Mesenchymal stem cell (in vitro differentiated cells and primary cell): Measurements from ENCODE around the gene MYL12A.
"Not testable (repeated sequence)": the region's sequence is repeated elsewhere in the genome, so short reads cannot be mapped to it uniquely, and the experiment has no call there.

ENCODE experiments used
- DNase-seq: peaks from one replicate; pipeline ENCODE4 v3.0.0-alpha.2; 2013
- H2AFZ ChIP-seq: one replicate; pipeline ENCODE4 v1.6.1; 2013; ENCODE audit warnings: low read depth, mild to moderate bottlenecking, control low read depth, inconsistent platforms, low read length, moderate library complexity
- H2AK5ac ChIP-seq: 2 replicates; pipeline ENCODE4 v1.6.1; 2013; ENCODE audit warnings: low read length, moderate library complexity, mild to moderate bottlenecking, inconsistent platforms; ENCODE audit not compliant: severe bottlenecking
- H2BK120ac ChIP-seq: one replicate; pipeline ENCODE4 v1.6.1; 2013; ENCODE audit warnings: low read depth, mild to moderate bottlenecking, inconsistent platforms, low read length, moderate library complexity
- H2BK12ac ChIP-seq, 2 experiments: one replicate each; pipeline ENCODE4 v1.6.1; 2013; ENCODE audit warnings: inconsistent platforms in 2 of 2, low read length in 2 of 2, mild to moderate bottlenecking in 2 of 2, moderate library complexity in 2 of 2, control low read depth in 1 of 2
- H2BK15ac ChIP-seq: one replicate; pipeline ENCODE4 v1.6.1; 2013; ENCODE audit warnings: mild to moderate bottlenecking, low read depth, inconsistent platforms; ENCODE audit not compliant: poor library complexity, severe bottlenecking
- H2BK5ac ChIP-seq: 2 replicates; pipeline ENCODE4 v1.6.1; 2013; ENCODE audit warnings: low read depth, mild to moderate bottlenecking, low read length, control low read depth, inconsistent platforms; ENCODE audit not compliant: poor library complexity, severe bottlenecking
- H3K14ac ChIP-seq, 2 experiments: one replicate each; pipeline ENCODE4 v1.6.1; 2013; ENCODE audit warnings: inconsistent platforms in 2 of 2, low read length in 2 of 2, control low read depth in 1 of 2, mild to moderate bottlenecking in 1 of 2, moderate library complexity in 1 of 2
- H3K18ac ChIP-seq, 2 experiments: one replicate each; pipeline ENCODE4 v1.6.1; 2013; ENCODE audit warnings: inconsistent platforms in 2 of 2, low read length in 2 of 2, control low read depth in 1 of 2, low read depth in 1 of 2, mild to moderate bottlenecking in 1 of 2
- H3K23ac ChIP-seq, 2 experiments: one replicate each; pipeline ENCODE4 v1.6.1; 2013; ENCODE audit warnings: inconsistent platforms in 2 of 2, low read length in 2 of 2, mild to moderate bottlenecking in 2 of 2, moderate library complexity in 2 of 2, control low read depth in 1 of 2
- H3K27ac ChIP-seq: 2 replicates; pipeline ENCODE4 v1.5.1; 2013; ENCODE audit warnings: mild to moderate bottlenecking, moderate library complexity, low read length, control low read depth, inconsistent platforms; ENCODE audit not compliant: poor library complexity, severe bottlenecking
- H3K27me3 ChIP-seq, 2 experiments: 2 replicates each; pipeline versions ENCODE4 v1.6.1 to v1.7.0; 2013; ENCODE audit warnings: low read length in 2 of 2, mild to moderate bottlenecking in 2 of 2, moderate library complexity in 2 of 2, control low read depth in 1 of 2, inconsistent platforms in 1 of 2; ENCODE audit not compliant: control insufficient read depth in 1 of 2, insufficient read depth in 1 of 2
- H3K36me3 ChIP-seq, 2 experiments: 2 replicates each; pipeline versions ENCODE4 v1.6.1 to v1.7.0; 2013; ENCODE audit warnings: low read length in 2 of 2, control low read depth in 1 of 2, inconsistent platforms in 1 of 2, low read depth in 1 of 2, mild to moderate bottlenecking in 1 of 2; ENCODE audit not compliant: insufficient read depth in 2 of 2, control insufficient read depth in 1 of 2
- H3K4ac ChIP-seq, 2 experiments: one replicate each; pipeline ENCODE4 v1.6.1; 2013; ENCODE audit warnings: inconsistent platforms in 2 of 2, low read length in 2 of 2, mild to moderate bottlenecking in 2 of 2, moderate library complexity in 2 of 2, control low read depth in 1 of 2, low read depth in 1 of 2
- H3K4me1 ChIP-seq: 2 replicates; pipeline ENCODE4 v1.6.1; 2013; ENCODE audit warnings: low read depth, low read length, control low read depth; ENCODE audit not compliant: control insufficient read depth, insufficient read depth
- H3K4me2 ChIP-seq: 2 replicates; pipeline ENCODE4 v1.6.1; 2013; ENCODE audit warnings: low read length, mild to moderate bottlenecking, inconsistent platforms; ENCODE audit not compliant: poor library complexity, severe bottlenecking
- H3K4me3 ChIP-seq, 2 experiments: 2 replicates each; pipeline versions ENCODE4 v1.5.1 to v1.7.0; 2013; ENCODE audit warnings: low read length in 2 of 2, mild to moderate bottlenecking in 2 of 2, control low read depth in 1 of 2, low read depth in 1 of 2; ENCODE audit not compliant: insufficient read depth in 1 of 2
- H3K79me1 ChIP-seq: replicated peaks from 2 replicates; pipeline ENCODE4 v1.6.1; 2013; ENCODE audit warnings: mild to moderate bottlenecking, control low read depth, low read length, inconsistent platforms; ENCODE audit not compliant: poor library complexity, severe bottlenecking
- H3K9ac ChIP-seq: 2 replicates; pipeline ENCODE4 v1.7.0; 2013; ENCODE audit warnings: mild to moderate bottlenecking, low read length, moderate library complexity
- H3K9me3 ChIP-seq: 2 replicates; pipeline ENCODE4 v1.7.0; 2013; ENCODE audit warnings: mild to moderate bottlenecking, low read length; ENCODE audit not compliant: control insufficient read depth
- H4K8ac ChIP-seq: one replicate; pipeline ENCODE4 v1.6.1; 2013; ENCODE audit warnings: inconsistent platforms, mild to moderate bottlenecking, low read length, moderate library complexity
- H4K91ac ChIP-seq: one replicate; pipeline ENCODE4 v1.6.1; 2013; ENCODE audit warnings: mild to moderate bottlenecking, low read length, inconsistent platforms
- WGBS: methylation state at CpG from one replicate; pipeline ENCODE4 v1.1.7; 2013; ENCODE audit warnings: mixed read lengths; 5-methylcytosine and 5-hydroxymethylcytosine counted together

MYL12A gene

DNA sequence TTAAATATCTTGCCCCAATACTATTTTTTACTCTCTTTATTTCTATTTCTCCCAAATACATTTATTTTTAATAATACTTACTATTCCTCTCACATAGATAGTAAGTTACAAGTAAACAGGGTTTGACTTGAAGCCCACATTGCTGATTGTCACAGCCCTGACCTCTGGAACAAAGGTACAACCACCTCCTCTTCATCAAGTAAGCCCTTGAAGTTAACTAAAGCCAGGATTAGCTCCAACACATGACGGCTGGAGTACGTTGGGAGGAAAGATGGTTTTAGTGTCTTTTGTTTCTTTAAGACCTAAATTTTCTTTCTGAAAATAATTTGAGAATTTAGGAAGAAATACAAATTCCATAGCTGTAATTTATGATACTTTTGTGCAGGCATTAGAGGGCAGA is 28.8 kb upstream of the MYL12A start:
- Histone ChIP-seq H2BK120ac (no peak overlapping the region), H2AFZ (no peak overlapping the region), H3K4me1 (no peaks in the 10 kb centered on the region), H3K9me3 (no peaks in the 10 kb centered on the region), H3K36me3 (no peaks in the 10 kb centered on the region), H3K27ac (no peak overlapping the region), H2BK12ac (no peak overlapping the region), H2AK5ac (no peak overlapping the region), H3K18ac (no peak overlapping the region), H3K14ac (no peak overlapping the region), H4K91ac (no peak overlapping the region), H3K9ac (peak overlapping the region; percentile 63), H3K4ac (no peak overlapping the region), H2BK5ac (no peak overlapping the region), H4K8ac (no peak overlapping the region), H3K4me3 (no peak overlapping the region), H3K4me2 (no peak overlapping the region), H3K79me1 (no peaks in the 10 kb centered on the region), H3K27me3 (no peaks in the 10 kb centered on the region), H2BK15ac (no peak overlapping the region), H3K23ac (no peak overlapping the region)
- no peak for DNase-seq
- WGBS, result no CpG with 5 or more reads among the region's 2 CpGs

DNA sequence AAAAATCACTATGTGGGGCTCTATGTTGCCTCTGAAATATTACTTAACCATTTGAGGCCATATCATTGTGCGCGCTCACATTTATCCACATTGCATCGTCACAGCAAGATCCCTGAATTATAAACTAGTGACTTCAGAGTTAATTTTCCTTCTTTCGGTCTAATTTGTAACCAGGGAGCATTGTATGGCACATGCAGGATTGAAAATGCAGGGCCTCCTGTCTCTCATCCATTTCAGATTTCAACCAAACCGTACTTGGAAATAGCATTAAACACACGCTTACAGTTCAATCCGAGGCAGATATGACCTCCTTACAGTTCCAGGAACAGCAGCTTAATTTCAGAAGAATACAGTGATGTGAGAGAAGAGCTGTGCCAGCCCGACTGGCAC is 28.4 kb upstream of the MYL12A start:
- no peak overlapping the region for H4K8ac ChIP-seq
- no peaks in the 10 kb centered on the region for H3K4me1 ChIP-seq
- no peaks in the 10 kb centered on the region for H3K36me3 ChIP-seq
- no peak overlapping the region for H2BK5ac ChIP-seq
- H3K27me3 ChIP-seq, result no peaks in the 10 kb centered on the region
- no peak overlapping the region for H2AK5ac ChIP-seq
- no peak for DNase-seq
- 95% methylated on average over 8 of the region's 8 CpGs for WGBS
- H2BK15ac ChIP-seq, result no peak overlapping the region
- H3K79me1 ChIP-seq, result no peaks in the 10 kb centered on the region
- no peak overlapping the region for H3K4ac ChIP-seq
- H3K23ac ChIP-seq, result no peak overlapping the region
- no peak overlapping the region for H4K91ac ChIP-seq
- no peak overlapping the region for H3K27ac ChIP-seq
- no peak overlapping the region for H3K18ac ChIP-seq
- no peaks in the 10 kb centered on the region for H3K9me3 ChIP-seq
- H2AFZ ChIP-seq, result no peak overlapping the region
- H2BK12ac ChIP-seq, result no peak overlapping the region
- no peak overlapping the region for H2BK120ac ChIP-seq
- peak overlapping the region; percentile 63 for H3K9ac ChIP-seq
- no peak overlapping the region for H3K4me2 ChIP-seq
- H3K14ac ChIP-seq, result no peak overlapping the region
- H3K4me3 ChIP-seq, result peak overlapping the region in 1 of 2 experiments; percentile 29

DNA sequence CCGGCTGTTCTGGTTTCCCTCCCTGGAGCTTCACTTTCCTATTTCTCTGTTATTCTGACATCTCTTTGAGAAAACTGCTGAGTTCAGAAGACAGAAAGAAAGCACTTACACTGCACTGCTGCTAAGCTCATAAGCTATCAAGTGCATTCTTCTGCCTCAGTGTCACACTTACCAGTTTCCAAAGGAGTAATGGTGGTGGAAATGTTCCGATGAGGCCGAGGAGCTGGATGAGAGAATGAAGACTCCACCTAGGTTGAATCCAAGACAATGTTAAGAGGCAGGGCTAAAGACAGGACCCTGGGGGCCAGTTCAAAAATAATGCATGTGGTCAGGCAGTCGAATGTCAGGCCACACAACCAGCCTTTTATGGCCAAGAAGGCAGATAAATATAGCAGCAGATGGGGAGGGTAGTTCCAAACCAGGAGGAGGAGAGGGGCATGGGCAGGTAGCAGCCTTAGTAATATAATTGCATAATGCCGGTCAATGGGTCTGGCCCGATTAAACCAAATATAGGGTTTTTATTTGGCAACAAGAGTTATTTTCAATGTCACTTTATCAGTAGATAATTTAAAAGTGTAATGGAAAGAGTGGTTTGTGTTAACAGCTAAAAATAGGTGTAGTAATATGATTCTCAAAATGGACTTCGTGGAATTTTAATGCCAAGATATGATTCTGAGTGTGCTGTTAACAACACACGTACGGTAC is 27.8 kb upstream of the MYL12A start, which contains the start of gene MYOM1:
Gene MYOM1, minus strand, starts transcription at position 338 of the 705 bp plus-strand sequence. CDS start 4,745 bp downstream, outside the sequence.
- H3K4me3 ChIP-seq, result peak within 1 kb of the TSS in 1 of 2 experiments; percentile 29
- no peak within 1 kb of the TSS for H2AK5ac ChIP-seq
- H3K4ac ChIP-seq, result no peak within 1 kb of the TSS
- H3K27ac ChIP-seq, result no peak within 1 kb of the TSS
- no peaks in the 10 kb centered on the region for H3K4me1 ChIP-seq
- peak within 1 kb of the TSS in 1 of 2 experiments; percentile 41 for H3K14ac ChIP-seq
- no peak within 1 kb of the TSS for H4K8ac ChIP-seq
- H3K4me2 ChIP-seq, result no peak within 1 kb of the TSS
- peak within 1 kb of the TSS in 1 of 2 experiments; percentile 39 for H2BK12ac ChIP-seq
- H3K9me3 ChIP-seq, result no peaks in the 10 kb centered on the region
- no peak within 1 kb of the TSS for H3K23ac ChIP-seq
- H3K9ac ChIP-seq, result peak within 1 kb of the TSS; percentile 63
- no peak within 1 kb of the TSS for H4K91ac ChIP-seq
- H2BK15ac ChIP-seq, result no peak within 1 kb of the TSS
- no peak within 1 kb of the TSS for H2BK5ac ChIP-seq
- H3K27me3 ChIP-seq, result no peaks in the 10 kb centered on the region
- no peak within 1 kb of the TSS for H2AFZ ChIP-seq
- H3K79me1 ChIP-seq, result no peaks in the 10 kb centered on the region
- H3K18ac ChIP-seq, result no peak within 1 kb of the TSS
- DNase-seq, result no peak
- 85% methylated on average over 9 of the region's 9 CpGs for WGBS
- H3K36me3 ChIP-seq, result no peaks in the 10 kb centered on the region
- H2BK120ac ChIP-seq, result no peak within 1 kb of the TSS

DNA sequence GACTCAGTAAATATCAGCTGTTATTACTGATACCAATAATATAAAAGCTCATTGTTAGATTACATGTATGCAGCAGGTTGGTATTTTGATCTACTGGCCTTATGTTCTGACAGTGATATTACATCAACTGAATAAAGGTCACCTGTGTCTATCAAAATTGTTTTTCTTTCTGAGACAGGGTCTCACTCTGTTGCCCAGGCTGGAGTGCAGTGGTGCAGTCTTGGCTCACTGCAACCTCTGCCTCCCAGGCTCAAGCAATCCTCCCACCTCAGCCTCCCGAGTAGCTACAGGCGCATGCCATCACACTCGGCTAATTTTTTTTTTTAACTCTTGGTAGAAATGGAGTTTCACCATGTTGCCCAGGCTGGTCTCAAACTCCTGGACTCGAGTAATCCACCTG is 26.7 kb upstream of the MYL12A start:
- H4K91ac ChIP-seq, H3K4me2 ChIP-seq, H3K27ac ChIP-seq, H3K18ac ChIP-seq, H3K27me3 ChIP-seq, H3K4ac ChIP-seq, H2AK5ac ChIP-seq, H3K4me1 ChIP-seq, H2AFZ ChIP-seq, H3K9me3 ChIP-seq, DNase-seq, H3K4me3 ChIP-seq, H2BK120ac ChIP-seq, H3K79me1 ChIP-seq, H3K36me3 ChIP-seq, H4K8ac ChIP-seq, H3K9ac ChIP-seq, H2BK12ac ChIP-seq, H2BK15ac ChIP-seq, H2BK5ac ChIP-seq, H3K23ac ChIP-seq, H3K14ac ChIP-seq: not testable (repeated sequence)
- WGBS, result 89% methylated on average over 4 of the region's 4 CpGs
